Measurements from ENCODE around the gene DUSP6.

DNA sequence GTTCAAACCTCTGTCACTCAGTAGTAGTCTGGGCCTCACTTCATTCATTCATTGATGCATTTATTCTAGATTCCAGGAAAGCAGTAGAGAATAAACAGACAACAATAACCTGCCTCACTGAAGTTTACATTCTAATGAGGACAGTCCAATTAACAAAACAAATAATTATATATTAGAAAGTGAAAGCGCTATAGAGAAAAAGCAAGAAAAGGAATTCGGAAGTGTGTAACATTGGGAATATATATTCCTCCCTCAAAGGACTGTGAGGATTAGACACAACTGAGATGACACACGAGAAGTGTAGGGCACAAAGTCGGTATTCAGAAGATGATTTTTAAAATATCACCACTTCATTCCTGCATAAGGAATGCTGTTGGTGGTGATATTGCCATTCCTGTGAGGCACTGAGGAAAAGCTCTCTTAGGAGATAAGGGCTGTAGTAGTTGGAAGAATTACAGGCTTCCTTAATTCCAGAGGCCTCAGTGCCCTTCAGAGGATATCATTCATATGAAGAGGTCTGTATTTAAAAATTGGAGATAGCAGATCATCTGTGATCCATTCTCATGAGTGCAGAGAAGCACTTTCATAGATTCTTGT is 3.9 kb upstream of the DUSP6 start:
- TF ChIP-seq, protein P1, sequence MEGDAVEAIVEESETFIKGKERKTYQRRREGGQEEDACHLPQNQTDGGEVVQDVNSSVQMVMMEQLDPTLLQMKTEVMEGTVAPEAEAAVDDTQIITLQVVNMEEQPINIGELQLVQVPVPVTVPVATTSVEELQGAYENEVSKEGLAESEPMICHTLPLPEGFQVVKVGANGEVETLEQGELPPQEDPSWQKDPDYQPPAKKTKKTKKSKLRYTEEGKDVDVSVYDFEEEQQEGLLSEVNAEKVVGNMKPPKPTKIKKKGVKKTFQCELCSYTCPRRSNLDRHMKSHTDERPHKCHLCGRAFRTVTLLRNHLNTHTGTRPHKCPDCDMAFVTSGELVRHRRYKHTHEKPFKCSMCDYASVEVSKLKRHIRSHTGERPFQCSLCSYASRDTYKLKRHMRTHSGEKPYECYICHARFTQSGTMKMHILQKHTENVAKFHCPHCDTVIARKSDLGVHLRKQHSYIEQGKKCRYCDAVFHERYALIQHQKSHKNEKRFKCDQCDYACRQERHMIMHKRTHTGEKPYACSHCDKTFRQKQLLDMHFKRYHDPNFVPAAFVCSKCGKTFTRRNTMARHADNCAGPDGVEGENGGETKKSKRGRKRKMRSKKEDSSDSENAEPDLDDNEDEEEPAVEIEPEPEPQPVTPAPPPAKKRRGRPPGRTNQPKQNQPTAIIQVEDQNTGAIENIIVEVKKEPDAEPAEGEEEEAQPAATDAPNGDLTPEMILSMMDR (IDR thresholded peaks at IDR 0.05 in 2 of 3, conservative IDR thresholded peaks at IDR 0.05 in 1 of 3; ENCODE audit: control insufficient read depth in 2 of 3, extremely low read depth in 1 of 3, insufficient read depth in 1 of 3, low read depth in 3 of 3, low read length in 3 of 3) = no peak
- no peak for TF ChIP-seq GATAD2B (conservative IDR thresholded peaks at IDR 0.05; ENCODE audit: low read depth)
- TF ChIP-seq, protein P2, sequence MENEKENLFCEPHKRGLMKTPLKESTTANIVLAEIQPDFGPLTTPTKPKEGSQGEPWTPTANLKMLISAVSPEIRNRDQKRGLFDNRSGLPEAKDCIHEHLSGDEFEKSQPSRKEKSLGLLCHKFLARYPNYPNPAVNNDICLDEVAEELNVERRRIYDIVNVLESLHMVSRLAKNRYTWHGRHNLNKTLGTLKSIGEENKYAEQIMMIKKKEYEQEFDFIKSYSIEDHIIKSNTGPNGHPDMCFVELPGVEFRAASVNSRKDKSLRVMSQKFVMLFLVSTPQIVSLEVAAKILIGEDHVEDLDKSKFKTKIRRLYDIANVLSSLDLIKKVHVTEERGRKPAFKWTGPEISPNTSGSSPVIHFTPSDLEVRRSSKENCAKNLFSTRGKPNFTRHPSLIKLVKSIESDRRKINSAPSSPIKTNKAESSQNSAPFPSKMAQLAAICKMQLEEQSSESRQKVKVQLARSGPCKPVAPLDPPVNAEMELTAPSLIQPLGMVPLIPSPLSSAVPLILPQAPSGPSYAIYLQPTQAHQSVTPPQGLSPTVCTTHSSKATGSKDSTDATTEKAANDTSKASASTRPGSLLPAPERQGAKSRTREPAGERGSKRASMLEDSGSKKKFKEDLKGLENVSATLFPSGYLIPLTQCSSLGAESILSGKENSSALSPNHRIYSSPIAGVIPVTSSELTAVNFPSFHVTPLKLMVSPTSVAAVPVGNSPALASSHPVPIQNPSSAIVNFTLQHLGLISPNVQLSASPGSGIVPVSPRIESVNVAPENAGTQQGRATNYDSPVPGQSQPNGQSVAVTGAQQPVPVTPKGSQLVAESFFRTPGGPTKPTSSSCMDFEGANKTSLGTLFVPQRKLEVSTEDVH (IDR thresholded peaks at IDR 0.05; ENCODE audit: low read depth, partially characterized antibody) = no peak
- TF ChIP-seq NFYB (IDR thresholded peaks at IDR 0.05; ENCODE audit: insufficient read depth, low read depth, low read length) = no peak
- TF ChIP-seq TAF1 (IDR thresholded peaks at IDR 0.05; ENCODE audit: borderline replicate concordance, low read depth, low read length) = no peak
